ENCODE measurements around the gene CFL2.

Gene CFL2

DNA sequence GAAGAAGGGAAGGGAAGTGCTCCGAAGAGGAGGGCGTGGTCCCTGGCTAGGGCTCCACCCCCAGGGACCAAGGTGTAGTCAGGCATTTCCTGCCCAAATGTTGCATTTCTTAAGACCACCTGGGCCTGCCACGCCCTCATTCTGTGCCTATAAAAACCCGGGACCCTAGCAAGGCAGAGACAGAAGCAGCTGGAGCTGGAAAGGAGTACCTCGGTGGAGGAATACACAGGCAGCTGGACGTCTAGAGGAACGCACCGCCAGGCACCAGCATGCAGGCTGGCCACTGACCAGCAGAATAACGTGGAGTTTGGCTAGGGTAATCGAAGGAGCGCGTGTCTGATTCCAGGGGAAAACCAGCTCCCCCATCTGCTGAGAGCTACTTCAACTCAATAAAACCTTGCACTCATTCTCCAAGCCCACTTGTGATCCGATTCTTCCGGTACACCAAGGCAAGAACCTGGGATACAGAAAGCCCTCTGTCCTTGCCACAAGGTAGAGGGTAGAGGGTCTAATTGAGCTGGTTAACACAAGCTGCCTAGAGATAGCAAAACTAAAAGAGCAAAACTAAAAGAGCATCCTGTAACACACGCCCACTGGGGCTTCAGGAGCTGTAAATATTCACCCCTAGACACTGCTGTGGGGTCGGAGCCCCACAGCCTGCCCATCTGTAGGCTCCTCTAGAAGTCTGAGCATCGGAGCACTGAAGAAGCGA lies 21.0 kb downstream of the CFL2 start:
- H3K27me3 ChIP-seq (ENCODE audit: insufficient read depth, insufficient read length) = no peaks in the 10 kb centered on the region
- H3K4me1 ChIP-seq (ENCODE audit: insufficient read depth, insufficient read length) = no peaks in the 10 kb centered on the region
- DNase-seq (ENCODE audit: low read depth, low spot score) = no peak
- TF ChIP-seq SUZ12 (IDR thresholded peaks at IDR 0.05; ENCODE audit: extremely low read depth, insufficient read depth, insufficient read length) = no peak
- TF ChIP-seq YY1 (IDR thresholded peaks at IDR 0.05; ENCODE audit: insufficient read depth, insufficient read length) = no peak
- no peak for TF ChIP-seq ZNF274 (IDR thresholded peaks at IDR 0.05; ENCODE audit: low read depth, low read length)
- no peak overlapping the region for H3K9ac ChIP-seq (ENCODE audit: insufficient read length, low read depth)
- no peak overlapping the region for H3K4me3 ChIP-seq (ENCODE audit: insufficient read length, low read depth)
- no peaks in the 10 kb centered on the region for H3K9me3 ChIP-seq (ENCODE audit: insufficient read depth, low read length)
- H3K36me3 ChIP-seq (ENCODE audit: insufficient read depth, insufficient read length, low read length) = no peaks in the 10 kb centered on the region

DNA sequence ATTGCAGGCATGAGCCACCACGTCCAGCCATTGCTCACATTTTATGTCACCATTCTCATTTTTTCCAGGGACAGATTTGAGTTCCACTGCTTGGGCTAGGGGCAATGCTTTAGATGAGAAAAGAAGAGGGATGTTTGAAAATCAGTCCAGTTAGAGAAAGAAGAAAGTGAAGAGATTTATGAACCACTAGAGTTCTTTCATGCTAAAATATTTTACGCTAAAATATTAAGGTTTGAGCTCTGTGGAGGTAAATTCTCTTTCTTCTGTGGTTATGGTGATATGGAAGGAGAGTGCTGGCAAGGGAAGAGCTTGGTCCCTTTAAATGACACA lies 21.5 kb downstream of the CFL2 start:
- H3K9ac ChIP-seq (ENCODE audit: insufficient read length, low read depth) = no peak overlapping the region

DNA sequence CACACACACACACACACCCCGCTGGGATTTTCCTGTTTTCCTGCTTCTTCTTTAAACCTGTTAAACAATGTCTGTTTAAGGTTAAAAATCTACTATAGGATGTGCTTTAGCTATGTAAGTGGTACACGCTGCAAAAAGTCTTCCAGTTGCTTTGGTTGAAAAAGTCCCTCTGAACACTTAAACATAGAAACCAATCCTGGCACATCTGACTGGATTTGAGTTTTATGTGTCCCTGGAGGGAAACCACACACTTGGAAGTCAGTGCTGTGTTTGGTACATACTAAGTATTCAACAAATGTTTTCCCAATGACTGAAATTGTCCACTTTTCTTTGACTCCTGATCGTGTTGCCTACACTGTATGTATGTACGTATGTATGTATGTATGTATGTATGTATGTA lies 22.0 kb downstream of the CFL2 start:
- Histone ChIP-seq H3K9me3 (ENCODE audit: insufficient read depth, low read length) (no peaks in the 10 kb centered on the region), H3K4me3 (ENCODE audit: insufficient read length, low read depth) (no peak overlapping the region), H3K4me1 (ENCODE audit: insufficient read depth, insufficient read length) (no peaks in the 10 kb centered on the region), H3K27me3 (ENCODE audit: insufficient read depth, insufficient read length) (no peaks in the 10 kb centered on the region), H3K9ac (ENCODE audit: insufficient read length, low read depth) (no peak overlapping the region), H3K36me3 (ENCODE audit: insufficient read depth, insufficient read length, low read length) (no peaks in the 10 kb centered on the region)
- no peak for DNase-seq (ENCODE audit: low read depth, low spot score)
- TF ChIP-seq SUZ12 (IDR thresholded peaks at IDR 0.05; ENCODE audit: extremely low read depth, insufficient read depth, insufficient read length) = no peak
- no peak for TF ChIP-seq YY1 (IDR thresholded peaks at IDR 0.05; ENCODE audit: insufficient read depth, insufficient read length)
- no peak for TF ChIP-seq ZNF274 (IDR thresholded peaks at IDR 0.05; ENCODE audit: low read depth, low read length)

More for the DNA sequence above, 21.5 kb downstream of the CFL2 start:
- no peak for DNase-seq (ENCODE audit: low read depth, low spot score)
- H3K27me3 ChIP-seq (ENCODE audit: insufficient read depth, insufficient read length) = no peaks in the 10 kb centered on the region
- no peak overlapping the region for H3K4me3 ChIP-seq (ENCODE audit: insufficient read length, low read depth)
- no peak for TF ChIP-seq SUZ12 (IDR thresholded peaks at IDR 0.05; ENCODE audit: extremely low read depth, insufficient read depth, insufficient read length)
- TF ChIP-seq YY1 (IDR thresholded peaks at IDR 0.05; ENCODE audit: insufficient read depth, insufficient read length) = no peak
- TF ChIP-seq ZNF274 (IDR thresholded peaks at IDR 0.05; ENCODE audit: low read depth, low read length) = no peak
- H3K4me1 ChIP-seq (ENCODE audit: insufficient read depth, insufficient read length) = no peaks in the 10 kb centered on the region
- H3K36me3 ChIP-seq (ENCODE audit: insufficient read depth, insufficient read length, low read length) = no peaks in the 10 kb centered on the region
- H3K9me3 ChIP-seq (ENCODE audit: insufficient read depth, low read length) = no peaks in the 10 kb centered on the region

DNA sequence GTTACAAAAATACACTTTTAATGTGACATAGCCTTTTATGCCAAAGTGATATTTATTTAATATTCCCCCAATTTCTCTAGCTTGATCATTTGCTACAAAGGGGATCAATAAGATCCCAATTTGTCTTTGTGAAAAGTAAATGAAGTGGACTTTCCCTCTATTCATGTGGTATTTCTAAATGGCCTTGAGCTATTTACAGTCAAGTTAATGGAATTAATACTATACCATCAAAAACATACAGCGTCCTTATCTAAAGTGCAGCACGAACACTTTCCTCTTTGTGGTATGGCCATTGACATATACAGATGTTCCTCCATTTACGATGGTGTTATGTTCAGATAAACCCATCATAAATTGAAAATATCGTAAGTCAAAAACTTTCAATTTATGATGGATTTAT lies 23.2 kb downstream of the CFL2 start:
- Histone ChIP-seq H3K9ac (ENCODE audit: insufficient read length, low read depth) (no peak overlapping the region), H3K27me3 (ENCODE audit: insufficient read depth, insufficient read length) (no peaks in the 10 kb centered on the region), H3K36me3 (ENCODE audit: insufficient read depth, insufficient read length, low read length) (no peaks in the 10 kb centered on the region), H3K4me3 (ENCODE audit: insufficient read length, low read depth) (no peak overlapping the region), H3K4me1 (ENCODE audit: insufficient read depth, insufficient read length) (no peaks in the 10 kb centered on the region), H3K9me3 (ENCODE audit: insufficient read depth, low read length) (no peaks in the 10 kb centered on the region)
- no peak for DNase-seq (ENCODE audit: low read depth, low spot score)
- TF ChIP-seq YY1 (IDR thresholded peaks at IDR 0.05; ENCODE audit: insufficient read depth, insufficient read length) (no peak), ZNF274 (IDR thresholded peaks at IDR 0.05; ENCODE audit: low read depth, low read length) (no peak), SUZ12 (IDR thresholded peaks at IDR 0.05; ENCODE audit: extremely low read depth, insufficient read depth, insufficient read length) (no peak)

DNA sequence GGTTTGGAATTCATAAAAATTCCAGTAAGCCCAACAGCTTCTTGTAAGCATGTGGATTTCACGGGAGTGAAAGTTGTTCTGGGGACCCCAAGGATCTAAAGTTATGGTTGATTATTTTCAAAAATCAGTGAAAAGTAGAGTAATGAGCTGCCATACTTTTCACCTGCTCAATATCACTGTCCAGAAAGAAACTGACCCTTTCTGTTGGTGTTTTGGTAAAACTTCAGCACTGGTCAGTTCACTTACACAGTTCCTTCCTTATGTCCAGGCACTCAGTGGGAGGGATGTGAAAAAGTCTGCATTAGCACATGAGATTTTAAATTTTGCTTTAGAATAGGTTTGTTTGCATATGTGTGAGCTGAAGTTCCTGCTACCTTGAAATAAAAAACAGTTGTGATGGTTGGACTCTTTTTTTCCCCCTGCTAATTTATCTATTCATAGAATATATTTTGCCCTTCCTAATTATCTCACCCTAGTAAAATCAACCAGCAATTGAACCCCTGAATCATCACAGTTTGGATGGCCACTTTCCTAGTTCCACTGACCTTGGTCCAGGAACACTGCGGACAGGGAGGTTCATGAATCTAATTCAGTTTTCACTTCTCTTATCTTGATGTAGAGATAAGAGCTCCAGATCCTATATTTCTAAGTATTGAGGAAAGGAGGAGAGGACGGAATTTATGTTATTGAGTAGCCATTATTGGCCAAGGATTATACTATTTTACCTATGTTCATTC lies 25.8 kb downstream of the CFL2 start:
- no peaks in the 10 kb centered on the region for H3K9me3 ChIP-seq (ENCODE audit: insufficient read depth, low read length)
- TF ChIP-seq YY1 (IDR thresholded peaks at IDR 0.05; ENCODE audit: insufficient read depth, insufficient read length) (no peak), SUZ12 (IDR thresholded peaks at IDR 0.05; ENCODE audit: extremely low read depth, insufficient read depth, insufficient read length) (no peak), ZNF274 (IDR thresholded peaks at IDR 0.05; ENCODE audit: low read depth, low read length) (no peak)
- no peak overlapping the region for H3K4me3 ChIP-seq (ENCODE audit: insufficient read length, low read depth)
- no peaks in the 10 kb centered on the region for H3K36me3 ChIP-seq (ENCODE audit: insufficient read depth, insufficient read length, low read length)
- H3K4me1 ChIP-seq (ENCODE audit: insufficient read depth, insufficient read length) = peaks cover 3% of the 10 kb centered on the region
- no peaks in the 10 kb centered on the region for H3K27me3 ChIP-seq (ENCODE audit: insufficient read depth, insufficient read length)
- H3K9ac ChIP-seq (ENCODE audit: insufficient read length, low read depth) = no peak overlapping the region
- no peak for DNase-seq (ENCODE audit: low read depth, low spot score)

DNA sequence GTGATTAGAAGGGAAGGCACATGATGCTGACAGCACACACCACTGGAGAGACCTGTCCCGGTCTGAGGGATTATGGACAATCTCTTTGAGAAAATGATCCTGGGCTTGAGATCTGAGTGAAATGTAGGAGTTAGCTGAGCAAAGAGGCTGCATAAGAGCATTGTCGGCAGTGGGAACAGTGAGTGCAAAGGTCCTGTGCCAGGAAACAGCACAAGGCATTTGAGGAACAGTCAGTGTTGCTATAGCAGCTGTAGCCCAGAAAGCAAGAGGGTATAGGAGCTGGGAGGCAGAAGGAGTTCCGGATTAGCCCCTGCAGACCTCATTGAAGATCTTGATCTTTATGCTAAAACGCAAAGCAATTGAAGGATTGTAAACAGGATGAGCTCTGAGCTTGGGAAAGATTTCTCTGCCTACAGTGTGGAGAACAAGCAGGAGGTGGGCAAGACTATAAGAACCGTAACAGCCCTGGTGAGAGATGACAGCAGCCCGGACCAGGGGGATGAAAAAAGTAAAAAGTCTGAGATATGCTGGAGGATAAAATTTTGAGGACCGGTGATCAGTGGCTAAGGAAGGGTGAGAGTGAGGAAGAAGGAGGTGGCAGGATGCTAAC lies 28.5 kb downstream of the CFL2 start:
- DNase-seq (ENCODE audit: low read depth, low spot score) = peak; percentile 57
- no peaks in the 10 kb centered on the region for H3K36me3 ChIP-seq (ENCODE audit: insufficient read depth, insufficient read length, low read length)
- H3K27me3 ChIP-seq (ENCODE audit: insufficient read depth, insufficient read length) = no peaks in the 10 kb centered on the region
- H3K4me1 ChIP-seq (ENCODE audit: insufficient read depth, insufficient read length) = peaks cover 3% of the 10 kb centered on the region
- no peak for TF ChIP-seq YY1 (IDR thresholded peaks at IDR 0.05; ENCODE audit: insufficient read depth, insufficient read length)
- no peak for TF ChIP-seq ZNF274 (IDR thresholded peaks at IDR 0.05; ENCODE audit: low read depth, low read length)
- no peak for TF ChIP-seq SUZ12 (IDR thresholded peaks at IDR 0.05; ENCODE audit: extremely low read depth, insufficient read depth, insufficient read length)
- no peaks in the 10 kb centered on the region for H3K9me3 ChIP-seq (ENCODE audit: insufficient read depth, low read length)
- no peak overlapping the region for H3K9ac ChIP-seq (ENCODE audit: insufficient read length, low read depth)
- no peak overlapping the region for H3K4me3 ChIP-seq (ENCODE audit: insufficient read length, low read depth)

DNA sequence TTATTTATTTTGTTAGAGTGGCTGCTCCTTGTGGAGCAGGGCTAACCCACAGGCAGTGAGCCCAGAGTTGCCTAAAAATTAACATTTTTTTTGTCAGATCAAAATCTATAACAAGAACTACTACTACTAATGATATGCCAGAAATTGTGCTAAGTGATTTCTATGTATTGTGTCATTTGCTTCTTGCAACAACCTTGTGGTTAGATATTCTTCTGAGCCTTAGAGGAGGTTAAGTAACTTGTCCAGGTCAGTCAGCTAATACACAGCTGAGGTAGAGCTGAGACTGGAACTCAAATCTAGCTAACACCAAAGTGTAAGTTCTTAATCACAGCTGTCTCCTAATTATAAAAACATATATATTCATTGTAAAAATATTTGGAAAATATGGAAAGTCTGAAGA lies 29.8 kb downstream of the CFL2 start:
- H3K4me3 ChIP-seq (ENCODE audit: insufficient read length, low read depth) = no peak overlapping the region
- H3K4me1 ChIP-seq (ENCODE audit: insufficient read depth, insufficient read length) = peaks cover 3% of the 10 kb centered on the region
- H3K27me3 ChIP-seq (ENCODE audit: insufficient read depth, insufficient read length) = no peaks in the 10 kb centered on the region
- H3K9me3 ChIP-seq (ENCODE audit: insufficient read depth, low read length) = no peaks in the 10 kb centered on the region
- TF ChIP-seq ZNF274 (IDR thresholded peaks at IDR 0.05; ENCODE audit: low read depth, low read length) (no peak), YY1 (IDR thresholded peaks at IDR 0.05; ENCODE audit: insufficient read depth, insufficient read length) (no peak), SUZ12 (IDR thresholded peaks at IDR 0.05; ENCODE audit: extremely low read depth, insufficient read depth, insufficient read length) (no peak)
- no peak overlapping the region for H3K9ac ChIP-seq (ENCODE audit: insufficient read length, low read depth)
- no peak for DNase-seq (ENCODE audit: low read depth, low spot score)
- no peaks in the 10 kb centered on the region for H3K36me3 ChIP-seq (ENCODE audit: insufficient read depth, insufficient read length, low read length)

Measured in NT2/D1 (cell line).